Measurements from ENCODE around the gene SERPINA3. TPM values are rescaled to one million over a fixed set of nuclear protein-coding genes. Genes with fewer than 3 reads are reported as not detected.
"Not testable (repeated sequence)": the region's sequence is repeated elsewhere in the genome, so short reads cannot be mapped to it uniquely, and the experiment has no call there.

The SERPINA3 gene
- total RNA-seq, 1 experiment from 2014 or later, result 2,914 TPM

DNA sequence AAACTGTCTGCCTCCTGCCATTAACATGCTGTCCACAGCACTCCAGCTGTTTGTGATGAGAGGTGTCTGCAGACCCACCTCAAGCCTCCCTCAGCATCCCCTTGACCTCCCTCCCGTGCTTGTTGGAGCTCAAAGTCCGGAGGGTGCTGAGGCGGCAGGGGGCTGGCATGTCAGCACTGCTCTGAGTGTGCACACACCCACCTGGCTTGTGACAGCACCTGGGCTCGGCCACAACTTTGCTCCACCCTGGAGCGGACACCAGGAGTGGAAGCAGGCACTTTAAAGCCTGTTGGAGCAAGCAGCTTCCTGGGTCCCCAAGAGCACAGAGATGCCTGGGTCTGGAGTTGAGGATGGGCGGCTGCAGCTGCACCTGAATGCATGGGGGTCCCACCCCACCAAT lies 20.9 kb downstream of the SERPINA3 start:
- H3K27me3 Mint-ChIP-seq (ENCODE audit: unreplicated experiment), result peaks cover 26% of the 10 kb centered on the region
- no peak overlapping the region for H3K4me3 Mint-ChIP-seq (ENCODE audit: low read depth, unreplicated experiment)
- CTCF ChIA-PET, result interaction anchor here (1.4 kb wide), 1 partner anchor 34 kb away, joined by 3 read pairs; no protein-coding TSS in a partner anchor
- H3K9me3 Mint-ChIP-seq (ENCODE audit: low read depth, unreplicated experiment), result peaks cover 3% of the 10 kb centered on the region
- peaks cover 4% of the 10 kb centered on the region for H3K4me1 Mint-ChIP-seq (ENCODE audit: low read depth, unreplicated experiment)
- H3K36me3 Mint-ChIP-seq (ENCODE audit: insufficient read depth, unreplicated experiment), result no peaks in the 10 kb centered on the region
- TF ChIP-seq, protein P1, sequence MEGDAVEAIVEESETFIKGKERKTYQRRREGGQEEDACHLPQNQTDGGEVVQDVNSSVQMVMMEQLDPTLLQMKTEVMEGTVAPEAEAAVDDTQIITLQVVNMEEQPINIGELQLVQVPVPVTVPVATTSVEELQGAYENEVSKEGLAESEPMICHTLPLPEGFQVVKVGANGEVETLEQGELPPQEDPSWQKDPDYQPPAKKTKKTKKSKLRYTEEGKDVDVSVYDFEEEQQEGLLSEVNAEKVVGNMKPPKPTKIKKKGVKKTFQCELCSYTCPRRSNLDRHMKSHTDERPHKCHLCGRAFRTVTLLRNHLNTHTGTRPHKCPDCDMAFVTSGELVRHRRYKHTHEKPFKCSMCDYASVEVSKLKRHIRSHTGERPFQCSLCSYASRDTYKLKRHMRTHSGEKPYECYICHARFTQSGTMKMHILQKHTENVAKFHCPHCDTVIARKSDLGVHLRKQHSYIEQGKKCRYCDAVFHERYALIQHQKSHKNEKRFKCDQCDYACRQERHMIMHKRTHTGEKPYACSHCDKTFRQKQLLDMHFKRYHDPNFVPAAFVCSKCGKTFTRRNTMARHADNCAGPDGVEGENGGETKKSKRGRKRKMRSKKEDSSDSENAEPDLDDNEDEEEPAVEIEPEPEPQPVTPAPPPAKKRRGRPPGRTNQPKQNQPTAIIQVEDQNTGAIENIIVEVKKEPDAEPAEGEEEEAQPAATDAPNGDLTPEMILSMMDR (IDR thresholded peaks at IDR 0.05; ENCODE audit: unreplicated experiment), result no peak
- BruUV-seq (replicated peaks), result no TSS peak
- no peak for DNase-seq
- no peak overlapping the region for H3K27ac Mint-ChIP-seq (ENCODE audit: unreplicated experiment)
- intact Hi-C loops (cut with micrococcal nuclease; ENCODE audit: unreplicated experiment), result no loop called here

DNA sequence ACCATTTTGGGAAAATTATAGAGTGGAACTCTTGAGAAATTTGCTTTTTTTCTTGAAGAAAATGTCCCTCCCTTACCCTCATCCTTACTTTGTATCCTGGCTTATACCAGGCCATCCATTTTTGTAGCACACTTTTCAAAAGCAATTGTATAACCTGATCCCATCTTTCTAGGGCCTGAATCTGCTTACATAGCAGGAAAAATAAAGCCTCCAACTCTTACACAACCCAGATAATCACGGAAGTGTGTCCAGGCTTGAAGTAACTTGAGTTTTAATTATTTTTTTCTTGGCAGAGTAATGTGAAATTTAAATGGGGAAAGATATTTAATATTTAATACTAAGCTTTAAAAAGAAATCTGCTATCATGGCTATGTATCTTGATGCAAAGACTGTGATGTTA lies 23.0 kb downstream of the SERPINA3 start:
- intact Hi-C loops (cut with micrococcal nuclease; ENCODE audit: unreplicated experiment), result loop anchor here (5.0 kb wide), 1 partner anchor 47 kb away; no protein-coding TSS in a partner anchor
- Mint-ChIP-seq H3K27me3 (ENCODE audit: unreplicated experiment) (peaks cover 26% of the 10 kb centered on the region), H3K9me3 (ENCODE audit: low read depth, unreplicated experiment) (peaks cover 3% of the 10 kb centered on the region), H3K4me1 (ENCODE audit: low read depth, unreplicated experiment) (peaks cover 24% of the 10 kb centered on the region), H3K4me3 (ENCODE audit: low read depth, unreplicated experiment) (no peak overlapping the region), H3K36me3 (ENCODE audit: insufficient read depth, unreplicated experiment) (no peaks in the 10 kb centered on the region), H3K27ac (ENCODE audit: unreplicated experiment) (no peak overlapping the region)
- TF ChIP-seq, protein P1 (IDR thresholded peaks at IDR 0.05; ENCODE audit: unreplicated experiment), result no peak
- CTCF ChIA-PET, result no interaction called here
- DNase-seq, result no peak
- BruUV-seq (replicated peaks), result no TSS peak

DNA sequence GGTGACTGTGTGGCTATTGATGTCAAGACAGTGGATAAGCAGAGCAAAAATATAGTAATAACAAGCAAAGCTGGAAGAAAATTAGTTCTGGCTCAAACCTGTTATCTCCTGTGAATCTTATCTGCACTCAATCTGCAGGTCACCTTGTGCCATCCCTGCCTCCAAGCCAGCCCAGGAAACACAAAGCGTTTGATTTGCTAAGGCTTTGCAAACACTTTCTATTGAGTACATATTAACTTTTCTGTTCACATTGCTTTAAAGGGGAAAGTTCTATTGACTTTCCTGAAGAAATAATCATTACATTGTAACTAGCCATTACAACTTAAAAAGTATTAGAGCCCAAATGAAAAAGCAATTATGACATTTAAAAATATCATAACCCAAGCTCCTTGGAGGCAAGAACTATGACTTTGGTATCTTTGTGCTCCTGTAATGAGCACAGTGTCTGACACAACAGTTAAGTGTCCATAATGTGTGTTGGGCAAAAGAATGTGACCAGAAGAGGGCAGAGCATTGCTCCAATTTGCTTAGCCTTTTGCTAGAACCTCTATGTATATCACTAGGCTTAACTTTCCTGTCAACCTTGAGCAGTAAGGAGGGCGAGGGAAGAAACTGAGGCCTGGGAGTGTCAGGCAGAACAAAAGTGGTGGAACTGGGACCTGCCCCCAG lies 24.7 kb downstream of the SERPINA3 start:
- CTCF ChIA-PET, result no interaction called here
- intact Hi-C loops (cut with micrococcal nuclease; ENCODE audit: unreplicated experiment), result loop anchor here (5.0 kb wide), 1 partner anchor 45 kb away; no protein-coding TSS in a partner anchor

DNA sequence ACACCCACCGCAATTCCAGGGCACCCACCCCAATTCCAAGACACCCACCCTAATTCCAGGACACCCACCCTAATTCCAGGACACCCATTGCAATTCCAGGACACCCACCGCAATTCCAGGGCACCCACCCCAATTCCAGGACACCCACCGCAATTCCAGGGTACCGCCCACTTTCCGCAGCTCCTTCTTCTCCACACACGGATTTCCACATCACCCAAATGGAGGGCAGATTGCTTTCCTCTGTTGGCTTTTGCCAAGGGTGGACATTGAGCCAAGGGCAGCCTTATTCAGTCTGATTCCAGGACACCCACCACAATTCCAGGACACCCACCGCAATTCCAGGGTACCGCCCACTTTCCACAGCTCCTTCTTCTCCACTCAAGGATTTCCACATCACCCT lies 25.6 kb downstream of the SERPINA3 start:
- Mint-ChIP-seq H3K27me3 (ENCODE audit: unreplicated experiment) (peaks cover 13% of the 10 kb centered on the region), H3K4me1 (ENCODE audit: low read depth, unreplicated experiment) (peaks cover 24% of the 10 kb centered on the region)
- H3K36me3 Mint-ChIP-seq (ENCODE audit: insufficient read depth, unreplicated experiment); BruUV-seq (replicated peaks); DNase-seq; CTCF ChIA-PET; H3K27ac Mint-ChIP-seq (ENCODE audit: unreplicated experiment); H3K4me3 Mint-ChIP-seq (ENCODE audit: low read depth, unreplicated experiment); H3K9me3 Mint-ChIP-seq (ENCODE audit: low read depth, unreplicated experiment): not testable (repeated sequence)
- intact Hi-C loops (cut with micrococcal nuclease; ENCODE audit: unreplicated experiment), result loop anchor here (5.0 kb wide), 1 partner anchor 44 kb away; no protein-coding TSS in a partner anchor

More for the DNA sequence above, 24.7 kb downstream of the SERPINA3 start:
- H3K27me3 Mint-ChIP-seq (ENCODE audit: unreplicated experiment), result peaks cover 19% of the 10 kb centered on the region
- H3K36me3 Mint-ChIP-seq (ENCODE audit: insufficient read depth, unreplicated experiment), result no peaks in the 10 kb centered on the region
- H3K4me3 Mint-ChIP-seq (ENCODE audit: low read depth, unreplicated experiment), result no peak overlapping the region
- H3K27ac Mint-ChIP-seq (ENCODE audit: unreplicated experiment), result no peak overlapping the region
- TF ChIP-seq, protein P1 (IDR thresholded peaks at IDR 0.05; ENCODE audit: unreplicated experiment), result peak; percentile 29
- peaks cover 24% of the 10 kb centered on the region for H3K4me1 Mint-ChIP-seq (ENCODE audit: low read depth, unreplicated experiment)
- BruUV-seq (replicated peaks), result no TSS peak
- no peak for DNase-seq
- H3K9me3 Mint-ChIP-seq (ENCODE audit: low read depth, unreplicated experiment), result peaks cover 3% of the 10 kb centered on the region

DNA sequence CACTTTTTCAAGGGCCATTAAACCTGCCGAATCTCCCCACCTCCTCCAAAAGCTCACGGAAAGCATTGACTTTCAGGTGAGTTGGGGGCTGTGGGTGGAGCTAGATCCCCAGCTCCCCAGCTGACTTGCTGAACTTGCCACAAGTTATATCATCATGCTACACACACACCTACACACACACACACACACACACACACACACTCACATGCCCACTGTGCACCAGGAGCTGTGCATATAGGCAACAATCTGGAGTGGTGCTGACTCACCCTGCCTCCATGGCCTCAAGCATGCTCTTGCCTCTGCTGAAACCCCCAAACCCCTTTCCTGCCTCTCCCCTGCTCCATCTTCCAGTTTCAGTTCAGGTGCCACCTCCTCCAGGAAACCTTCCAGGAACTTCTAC lies 26.1 kb downstream of the SERPINA3 start:
- Mint-ChIP-seq H3K36me3 (ENCODE audit: insufficient read depth, unreplicated experiment) (no peaks in the 10 kb centered on the region), H3K27me3 (ENCODE audit: unreplicated experiment) (peaks cover 13% of the 10 kb centered on the region), H3K27ac (ENCODE audit: unreplicated experiment) (no peak overlapping the region), H3K9me3 (ENCODE audit: low read depth, unreplicated experiment) (peaks cover 3% of the 10 kb centered on the region), H3K4me1 (ENCODE audit: low read depth, unreplicated experiment) (peaks cover 24% of the 10 kb centered on the region), H3K4me3 (ENCODE audit: low read depth, unreplicated experiment) (no peak overlapping the region)
- CTCF ChIA-PET, result interaction anchor here (0.6 kb wide), 1 partner anchor 409 kb away, joined by 3 read pairs; no protein-coding TSS in a partner anchor
- DNase-seq, result no peak
- BruUV-seq (replicated peaks), result no TSS peak
- intact Hi-C loops (cut with micrococcal nuclease; ENCODE audit: unreplicated experiment), result loop anchor here (5.0 kb wide), 1 partner anchor 44 kb away; no protein-coding TSS in a partner anchor
- TF ChIP-seq, protein P1 (IDR thresholded peaks at IDR 0.05; ENCODE audit: unreplicated experiment), result no peak

All from Calu3 (cell line).